HUES6 (cell line): Measurements from ENCODE around the gene GYS1.
"Not testable (repeated sequence)": the region's sequence is repeated elsewhere in the genome, so short reads cannot be mapped to it uniquely, and the experiment has no call there.

ENCODE experiments used
- H3K27ac ChIP-seq: 2 replicates; pipeline ENCODE4 v1.7.0; 2013; ENCODE audit warnings: low read depth, mild to moderate bottlenecking, low read length, inconsistent platforms
- H3K27me3 ChIP-seq: 2 replicates; pipeline ENCODE4 v1.6.1; 2013; ENCODE audit warnings: low read length; ENCODE audit not compliant: control insufficient read depth, insufficient read depth
- H3K36me3 ChIP-seq: 2 replicates; pipeline ENCODE4 v1.6.1; 2013; ENCODE audit warnings: low read length; ENCODE audit not compliant: control insufficient read depth, insufficient read depth
- H3K4me1 ChIP-seq: 2 replicates; pipeline ENCODE4 v1.6.1; 2013; ENCODE audit warnings: low read length; ENCODE audit not compliant: control insufficient read depth, insufficient read depth
- H3K4me3 ChIP-seq: 2 replicates; pipeline ENCODE4 v1.5.1; 2013; ENCODE audit warnings: low read depth, low read length
- H3K9ac ChIP-seq: one replicate; pipeline ENCODE4 v1.6.1; 2013; ENCODE audit warnings: mild to moderate bottlenecking, low read length
- H3K9me3 ChIP-seq: 2 replicates; pipeline ENCODE4 v1.6.1; 2013; ENCODE audit warnings: low read depth, low read length; ENCODE audit not compliant: control insufficient read depth, insufficient read depth

GYS1 gene

GRCh38 chr19:48993175-48994034, at the start of gene GYS1, which contains the start of gene RUVBL2:
TSS of gene GYS1 (minus strand) at chr19:48993309. CDS start at chr19:48993112, 197 bp downstream.
TSS of gene RUVBL2 (plus strand) at chr19:48993887. CDS start at chr19:48993912, 25 bp downstream.
- Histone ChIP-seq H3K4me3 (peak within 1 kb of the TSS; percentile 98), H3K27me3 (no peaks in the 10 kb centered on the region), H3K36me3 (peaks cover 18% of the 10 kb centered on the region), H3K27ac (peak within 1 kb of the TSS; percentile 68; the same call in 1 of the 2 replicates), H3K4me1 (peaks cover 16% of the 10 kb centered on the region; the same call in 1 of the 2 replicates), H3K9ac (peak within 1 kb of the TSS; percentile 81), H3K9me3 (no peaks in the 10 kb centered on the region)

- not testable (repeated sequence) for H3K9me3 ChIP-seq, H3K9ac ChIP-seq, H3K27me3 ChIP-seq, H3K4me1 ChIP-seq, H3K27ac ChIP-seq, H3K36me3 ChIP-seq, H3K4me3 ChIP-seq
These were observed 49.6 kb upstream of the GYS1 start for GRCh38 chr19:49042666-49043065.

- Histone ChIP-seq H3K9me3 (no peaks in the 10 kb centered on the region), H3K27ac (no peak overlapping the region), H3K4me3 (no peak overlapping the region), H3K36me3 (no peaks in the 10 kb centered on the region), H3K4me1 (peaks cover 2% of the 10 kb centered on the region; the same call in 1 of the 2 replicates), H3K27me3 (no peaks in the 10 kb centered on the region), H3K9ac (no peak overlapping the region)
These were observed 49.1 kb upstream of the GYS1 start for GRCh38 chr19:49042177-49042576.

- H3K36me3 ChIP-seq, H3K27me3 ChIP-seq, H3K4me1 ChIP-seq, H3K9ac ChIP-seq, H3K27ac ChIP-seq, H3K9me3 ChIP-seq, H3K4me3 ChIP-seq: not testable (repeated sequence)
These were observed 46.6 kb upstream of the GYS1 start for GRCh38 chr19:49039736-49040135.

GRCh38 chr19:49038557-49039276, 45.6 kb upstream of the GYS1 start:
- not testable (repeated sequence) for H3K4me3 ChIP-seq, H3K27ac ChIP-seq, H3K27me3 ChIP-seq, H3K4me1 ChIP-seq, H3K36me3 ChIP-seq, H3K9ac ChIP-seq, H3K9me3 ChIP-seq

- not testable (repeated sequence) for H3K4me1 ChIP-seq, H3K9ac ChIP-seq, H3K36me3 ChIP-seq, H3K9me3 ChIP-seq, H3K27me3 ChIP-seq, H3K27ac ChIP-seq, H3K4me3 ChIP-seq
These were observed 45.0 kb upstream of the GYS1 start for GRCh38 chr19:49038111-49038510.

GRCh38 chr19:49036815-49037214, 43.7 kb upstream of the GYS1 start, which contains the start of gene CGB1:
TSS of gene CGB1 (minus strand) at chr19:49036895. CDS start at chr19:49036711, 184 bp downstream.
- not testable (repeated sequence) for H3K9me3 ChIP-seq

GRCh38 chr19:49031642-49032301, 38.7 kb upstream of the GYS1 start, which contains the start of gene CGB2:
TSS of gene CGB2 (plus strand) at chr19:49031890. CDS start at chr19:49032096, 206 bp downstream.
- H3K27ac ChIP-seq, H3K27me3 ChIP-seq, H3K9ac ChIP-seq, H3K4me1 ChIP-seq, H3K9me3 ChIP-seq, H3K36me3 ChIP-seq: not testable (repeated sequence)
- peak within 1 kb of the TSS; percentile 37 for H3K4me3 ChIP-seq

More at GRCh38 chr19:49036815-49037214, 43.7 kb upstream of the GYS1 start, which contains the start of gene CGB1:
- not testable (repeated sequence) for H3K27ac ChIP-seq, H3K27me3 ChIP-seq, H3K36me3 ChIP-seq, H3K4me1 ChIP-seq, H3K9ac ChIP-seq
- peak within 1 kb of the TSS; percentile 16; the same call in 1 of the 2 replicates for H3K4me3 ChIP-seq

- not testable (repeated sequence) for H3K4me1 ChIP-seq, H3K36me3 ChIP-seq, H3K27ac ChIP-seq, H3K4me3 ChIP-seq, H3K9ac ChIP-seq, H3K9me3 ChIP-seq, H3K27me3 ChIP-seq
These were observed 37.2 kb upstream of the GYS1 start for GRCh38 chr19:49030323-49030722.

GRCh38 chr19:49029749-49030148, 36.6 kb upstream of the GYS1 start:
- H3K9ac ChIP-seq, H3K27me3 ChIP-seq, H3K27ac ChIP-seq, H3K36me3 ChIP-seq, H3K4me1 ChIP-seq, H3K9me3 ChIP-seq, H3K4me3 ChIP-seq: not testable (repeated sequence)
